Glomerular endothelial cell (primary cell): ENCODE results near the gene MGLL. TPM values are rescaled to one million over a fixed set of nuclear protein-coding genes. Genes with fewer than 3 reads are reported as not detected.

Source experiments
- DNase-seq: peaks from one replicate; pipeline ENCODE4 v3.0.0-alpha.2; 2011; ENCODE audit warnings: low read depth, low spot score; ENCODE audit errors: extremely low read depth
- total RNA-seq: library from RNA; depleted of rRNA; stranded (reverse); fragments of >200 nt; gene quantifications from 2 replicates; pipeline ENCODE4 v1.2.3, GENCODE V29; 2015

MGLL gene
- total RNA-seq = 59.4 and 85.0 TPM in 2 replicates

GRCh38 chr3:127822041-127822681 lies at the start of gene MGLL:
Gene MGLL (minus strand): TSS chr3:127822515. CDS start chr3:127822318, 197 bp downstream.
- DNase-seq = no peak

GRCh38 chr3:127870156-127870555 lies 47.8 kb upstream of the MGLL start:
- DNase-seq = no peak

GRCh38 chr3:127867986-127868385 lies 45.7 kb upstream of the MGLL start:
- no peak for DNase-seq

DNA sequence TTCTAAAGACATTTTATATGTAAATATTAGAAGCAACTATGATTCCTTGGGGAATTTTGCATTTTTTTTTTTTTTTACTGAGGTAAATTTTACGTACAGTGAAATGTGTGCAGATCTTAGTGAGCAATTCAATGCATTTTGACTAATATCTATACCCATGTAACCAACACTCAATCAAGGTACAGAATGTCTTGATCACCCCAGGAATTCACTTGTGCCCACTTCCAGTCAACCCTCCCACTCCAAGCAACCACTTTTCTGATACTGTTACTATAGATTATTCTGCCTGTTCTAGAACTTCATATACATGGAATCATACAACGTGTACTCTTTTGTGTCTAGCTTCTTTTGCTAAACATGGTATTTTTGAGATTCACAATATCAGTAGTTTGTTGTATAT lies 45.1 kb upstream of the MGLL start:
- DNase-seq = no peak

DNA sequence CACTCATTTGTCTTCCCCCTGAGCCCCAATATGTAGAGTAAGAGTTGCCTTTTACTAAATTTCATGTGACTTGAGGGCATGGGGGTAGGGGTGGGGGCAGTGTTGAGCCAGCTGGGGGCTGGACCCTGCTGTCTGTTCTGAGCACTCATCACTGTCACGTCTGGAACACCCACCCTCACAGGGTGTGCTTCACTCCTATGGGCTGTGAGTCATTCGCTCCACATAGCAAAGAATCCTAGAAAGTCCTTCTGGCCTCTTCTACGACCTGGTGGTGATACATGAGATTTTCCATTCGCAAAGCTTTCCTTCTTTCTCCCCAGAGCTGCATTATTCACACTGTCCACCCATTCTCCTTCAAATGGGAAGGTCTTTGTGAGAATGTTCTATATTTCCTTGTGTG lies 43.6 kb upstream of the MGLL start:
- DNase-seq = no peak

DNA sequence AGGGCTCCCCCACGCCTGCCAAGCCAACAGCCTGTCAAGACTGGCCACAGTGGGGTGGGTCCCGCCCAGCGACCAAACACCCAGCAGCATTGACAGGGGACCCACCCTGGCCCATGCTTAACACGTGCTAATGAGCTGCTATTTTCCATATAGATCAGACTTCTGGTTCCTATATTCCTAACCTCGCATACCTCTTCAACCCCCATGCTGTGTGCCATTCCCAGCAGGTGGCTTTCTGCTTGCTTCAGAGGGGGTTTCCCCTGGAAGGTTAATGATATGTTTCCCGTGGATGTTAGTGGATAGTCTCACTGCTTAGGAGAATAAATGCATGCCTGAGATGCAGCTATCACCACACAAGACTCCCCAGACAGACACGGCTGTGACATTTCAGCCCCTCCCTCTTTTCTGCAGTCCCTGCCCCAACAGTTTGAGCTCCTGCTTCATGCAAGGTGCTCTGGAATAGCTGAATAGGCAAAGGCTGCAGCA lies 37.9 kb upstream of the MGLL start:
- no peak for DNase-seq

DNA sequence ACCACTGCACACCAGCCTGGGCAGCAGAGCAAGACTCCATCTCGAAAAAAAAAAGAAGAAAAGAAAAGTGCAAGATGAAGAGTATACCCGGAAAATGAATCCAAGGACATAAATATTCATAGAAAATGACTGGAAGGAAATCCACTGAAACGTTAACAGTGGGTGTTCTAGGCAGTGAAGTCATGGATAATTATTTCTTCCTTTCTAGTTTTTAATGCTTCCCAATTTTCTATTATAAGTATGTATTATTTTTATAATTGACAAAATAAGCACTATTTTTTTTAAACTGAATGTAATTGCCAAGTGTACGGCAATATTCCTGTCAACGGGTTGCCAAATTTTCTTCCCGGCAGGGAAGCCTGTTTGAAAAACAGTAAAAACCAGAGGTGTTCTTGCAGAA lies 37.4 kb upstream of the MGLL start:
- DNase-seq = no peak

GRCh38 chr3:127858937-127859336 lies 36.6 kb upstream of the MGLL start:
- DNase-seq = no peak

GRCh38 chr3:127858521-127858920 lies 36.2 kb upstream of the MGLL start:
- no peak for DNase-seq

GRCh38 chr3:127857333-127857732 lies 35.0 kb upstream of the MGLL start:
- no peak for DNase-seq

- no peak for DNase-seq
Observed at GRCh38 chr3:127856801-127857200, 34.5 kb upstream of the MGLL start.

GRCh38 chr3:127855246-127855645 lies 32.9 kb upstream of the MGLL start:
- no peak for DNase-seq

- no peak for DNase-seq
Observed at GRCh38 chr3:127853681-127854080, 31.4 kb upstream of the MGLL start.

- DNase-seq = no peak
Observed at GRCh38 chr3:127851899-127852298, 29.6 kb upstream of the MGLL start.

DNA sequence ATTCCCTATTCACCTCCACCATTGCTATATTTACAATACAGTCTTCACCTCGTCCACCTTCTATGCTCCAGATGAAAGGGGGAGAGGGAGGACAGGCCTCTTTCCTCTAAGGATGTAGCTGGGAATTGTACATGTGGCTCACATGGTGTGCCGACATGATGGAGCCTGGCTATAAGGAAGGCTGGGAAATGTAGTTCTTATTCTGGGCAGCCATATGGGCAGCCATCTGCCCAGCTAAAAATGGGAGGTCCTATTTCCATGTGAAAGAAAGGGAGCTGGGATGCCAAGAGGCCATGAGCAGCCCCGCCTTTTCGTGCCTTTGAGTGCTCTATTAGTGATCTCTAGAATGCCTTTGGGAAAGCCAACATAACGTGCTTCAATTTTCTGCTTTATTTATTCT lies 27.1 kb upstream of the MGLL start:
- DNase-seq = no peak

GRCh38 chr3:127848131-127849129 lies 26.1 kb upstream of the MGLL start:
- no peak for DNase-seq

- DNase-seq = no peak
Observed at GRCh38 chr3:127847236-127847720, 25.0 kb upstream of the MGLL start.

DNA sequence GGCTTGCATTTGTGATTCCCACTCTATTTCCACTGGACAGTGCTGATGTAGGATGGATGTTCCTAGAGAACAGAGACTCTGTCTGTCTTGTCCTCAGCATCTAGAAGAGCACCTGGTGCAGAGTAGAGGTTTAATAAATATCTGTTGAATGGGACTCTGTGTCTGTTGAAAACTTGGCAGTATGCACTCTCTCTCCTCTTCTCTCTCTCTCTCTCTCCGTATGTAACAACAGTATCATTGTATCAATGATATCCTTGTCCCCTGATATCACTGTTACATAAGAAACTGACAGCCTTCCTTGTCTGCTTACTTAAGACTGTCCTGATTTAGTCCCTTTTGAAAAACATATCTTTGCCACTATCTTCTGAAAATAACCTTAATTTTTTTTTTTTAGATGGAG lies 24.3 kb upstream of the MGLL start:
- DNase-seq = no peak

DNA sequence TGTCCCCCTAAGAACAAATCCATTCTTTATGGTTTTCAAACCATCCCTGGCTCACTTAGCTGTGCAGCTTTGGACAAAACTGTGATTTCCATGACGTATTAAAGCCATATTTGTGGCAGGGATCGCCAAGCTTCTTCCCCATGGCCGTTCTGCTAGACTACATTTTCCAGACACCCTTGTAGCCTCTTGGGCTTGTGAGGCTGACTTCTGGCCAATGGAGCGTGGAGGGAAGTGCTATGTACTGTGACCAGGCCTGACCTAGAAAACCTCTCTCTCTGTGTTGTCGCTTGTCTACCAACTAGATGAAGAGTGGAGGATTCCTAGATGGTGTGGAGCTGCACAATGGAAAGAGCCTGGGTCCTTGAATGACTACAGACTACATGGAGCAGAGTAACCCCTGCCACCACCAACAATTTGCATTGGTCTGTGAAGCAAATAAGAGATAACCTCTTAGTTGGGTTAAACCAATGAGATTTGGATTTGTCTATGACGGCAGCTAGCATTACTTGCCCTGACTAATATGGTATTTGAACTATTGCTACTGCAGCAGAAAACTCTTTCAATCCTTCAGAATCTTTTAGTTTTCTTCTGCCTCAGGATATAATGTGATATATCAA lies 22.1 kb upstream of the MGLL start:
- no peak for DNase-seq

DNA sequence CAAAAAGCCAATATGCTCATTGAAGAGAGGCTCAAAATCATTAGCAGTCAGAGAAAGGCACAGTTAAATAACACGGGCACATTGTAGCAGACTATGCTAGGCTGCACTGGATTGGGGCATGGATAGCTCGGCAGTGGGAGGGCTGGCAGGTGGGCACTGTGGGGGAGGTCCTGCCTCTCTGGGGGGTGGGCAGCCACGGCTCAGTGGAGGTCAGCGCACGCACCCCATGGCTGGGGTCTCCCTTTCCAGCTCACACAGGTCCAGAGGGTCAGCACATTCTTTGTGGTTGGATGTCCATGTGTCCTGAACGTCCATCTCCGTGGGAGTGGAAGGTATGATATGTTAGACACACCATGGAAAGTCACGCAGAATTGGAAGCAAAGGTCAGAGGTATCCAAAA lies 18.4 kb upstream of the MGLL start:
- no peak for DNase-seq

GRCh38 chr3:127839099-127839498 lies 16.8 kb upstream of the MGLL start:
- no peak for DNase-seq
